ENCODE results near the gene MCF2L2.
"Not testable (repeated sequence)": the region's sequence is repeated elsewhere in the genome, so short reads cannot be mapped to it uniquely, and the experiment has no call there.

The MCF2L2 gene, protein sequence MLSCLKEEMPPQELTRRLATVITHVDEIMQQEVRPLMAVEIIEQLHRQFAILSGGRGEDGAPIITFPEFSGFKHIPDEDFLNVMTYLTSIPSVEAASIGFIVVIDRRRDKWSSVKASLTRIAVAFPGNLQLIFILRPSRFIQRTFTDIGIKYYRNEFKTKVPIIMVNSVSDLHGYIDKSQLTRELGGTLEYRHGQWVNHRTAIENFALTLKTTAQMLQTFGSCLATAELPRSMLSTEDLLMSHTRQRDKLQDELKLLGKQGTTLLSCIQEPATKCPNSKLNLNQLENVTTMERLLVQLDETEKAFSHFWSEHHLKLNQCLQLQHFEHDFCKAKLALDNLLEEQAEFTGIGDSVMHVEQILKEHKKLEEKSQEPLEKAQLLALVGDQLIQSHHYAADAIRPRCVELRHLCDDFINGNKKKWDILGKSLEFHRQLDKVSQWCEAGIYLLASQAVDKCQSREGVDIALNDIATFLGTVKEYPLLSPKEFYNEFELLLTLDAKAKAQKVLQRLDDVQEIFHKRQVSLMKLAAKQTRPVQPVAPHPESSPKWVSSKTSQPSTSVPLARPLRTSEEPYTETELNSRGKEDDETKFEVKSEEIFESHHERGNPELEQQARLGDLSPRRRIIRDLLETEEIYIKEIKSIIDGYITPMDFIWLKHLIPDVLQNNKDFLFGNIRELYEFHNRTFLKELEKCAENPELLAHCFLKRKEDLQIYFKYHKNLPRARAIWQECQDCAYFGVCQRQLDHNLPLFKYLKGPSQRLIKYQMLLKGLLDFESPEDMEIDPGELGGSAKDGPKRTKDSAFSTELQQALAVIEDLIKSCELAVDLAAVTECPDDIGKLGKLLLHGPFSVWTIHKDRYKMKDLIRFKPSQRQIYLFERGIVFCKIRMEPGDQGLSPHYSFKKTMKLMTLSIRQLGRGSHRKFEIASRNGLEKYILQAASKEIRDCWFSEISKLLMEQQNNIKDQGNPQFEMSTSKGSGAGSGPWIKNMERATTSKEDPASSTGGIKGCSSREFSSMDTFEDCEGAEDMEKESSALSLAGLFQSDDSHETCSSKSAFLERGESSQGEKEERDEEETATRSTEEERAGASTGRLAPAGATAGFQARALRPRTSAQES

DNA sequence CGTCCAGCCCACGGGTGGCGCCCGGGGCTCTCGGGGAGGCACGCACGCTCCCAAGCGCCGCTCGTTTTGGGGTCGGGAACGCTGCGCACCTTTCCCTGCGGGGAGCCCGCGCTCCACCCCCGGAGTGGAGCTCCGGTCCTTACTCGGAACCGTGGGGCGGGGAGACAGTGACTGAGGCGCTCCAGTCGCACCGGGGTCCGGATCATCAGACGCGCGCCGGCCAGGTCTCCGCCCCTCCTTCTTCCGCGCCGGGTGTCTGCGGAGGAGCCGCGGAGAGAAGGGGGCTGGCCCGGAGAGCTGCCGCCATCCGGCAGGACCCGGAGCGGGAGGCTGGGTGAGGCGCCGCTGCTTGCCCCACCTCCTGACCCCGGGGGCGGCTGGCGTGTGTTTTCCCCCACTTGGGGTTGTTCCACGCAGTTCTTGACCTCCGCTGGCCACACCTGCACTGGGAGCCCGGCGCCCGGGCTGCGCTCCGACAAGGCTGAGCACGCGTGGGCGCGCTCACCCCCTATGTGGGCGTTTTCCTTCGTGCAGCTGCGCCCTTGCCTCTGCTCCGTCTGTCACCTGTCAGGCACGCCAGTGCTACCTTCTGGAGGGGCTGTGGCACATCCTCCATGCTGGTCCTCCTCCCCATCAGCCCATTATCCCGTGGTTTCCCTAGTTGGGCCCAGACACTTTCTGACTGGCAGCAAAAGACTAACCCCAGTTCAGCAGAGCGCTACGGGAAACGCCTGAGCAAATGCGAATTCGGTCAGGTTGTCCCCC, at the start of gene MCF2L2:
Gene MCF2L2 (minus strand): TSS at position 173 of the 765 bp plus-strand sequence. CDS start 642 bp downstream, outside the sequence.
- peak; percentile 88 for DNase-seq (ENCODE audit: low spot score)

DNA sequence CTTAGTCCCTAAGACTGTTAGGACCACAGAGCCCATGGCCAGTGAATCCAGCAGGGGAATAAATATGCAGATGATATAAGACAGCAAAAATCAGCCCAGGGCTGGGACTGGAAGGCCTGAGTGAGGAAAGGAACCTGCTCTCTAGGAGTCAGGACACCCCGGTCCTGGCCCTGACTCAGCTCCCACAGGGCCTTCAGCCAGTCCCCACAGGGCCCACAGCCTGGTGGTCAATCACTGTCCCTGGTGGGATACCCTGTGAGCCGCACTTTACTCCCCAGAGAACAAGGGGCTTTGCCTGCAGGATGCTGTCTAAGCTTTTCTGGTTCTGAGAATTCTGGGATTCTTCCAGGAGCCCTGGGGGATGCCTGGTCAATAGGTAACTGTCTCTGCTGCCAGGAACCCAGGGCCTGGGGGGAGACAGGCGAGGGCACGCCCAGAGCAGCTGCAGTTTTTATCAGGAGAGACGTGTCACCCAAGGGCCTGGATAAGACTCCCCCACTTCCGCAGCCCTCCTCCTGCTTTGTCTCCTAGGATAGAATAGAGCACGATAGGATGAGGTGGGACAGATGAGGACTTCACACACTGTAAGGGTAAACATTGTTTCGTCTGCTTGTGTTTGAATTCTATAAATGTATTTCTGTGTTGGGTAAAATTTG, 49.5 kb upstream of the MCF2L2 start:
- no peak for DNase-seq (ENCODE audit: low spot score)

More for the DNA sequence above, at the start of gene MCF2L2:
- TF ChIP-seq, protein P1, sequence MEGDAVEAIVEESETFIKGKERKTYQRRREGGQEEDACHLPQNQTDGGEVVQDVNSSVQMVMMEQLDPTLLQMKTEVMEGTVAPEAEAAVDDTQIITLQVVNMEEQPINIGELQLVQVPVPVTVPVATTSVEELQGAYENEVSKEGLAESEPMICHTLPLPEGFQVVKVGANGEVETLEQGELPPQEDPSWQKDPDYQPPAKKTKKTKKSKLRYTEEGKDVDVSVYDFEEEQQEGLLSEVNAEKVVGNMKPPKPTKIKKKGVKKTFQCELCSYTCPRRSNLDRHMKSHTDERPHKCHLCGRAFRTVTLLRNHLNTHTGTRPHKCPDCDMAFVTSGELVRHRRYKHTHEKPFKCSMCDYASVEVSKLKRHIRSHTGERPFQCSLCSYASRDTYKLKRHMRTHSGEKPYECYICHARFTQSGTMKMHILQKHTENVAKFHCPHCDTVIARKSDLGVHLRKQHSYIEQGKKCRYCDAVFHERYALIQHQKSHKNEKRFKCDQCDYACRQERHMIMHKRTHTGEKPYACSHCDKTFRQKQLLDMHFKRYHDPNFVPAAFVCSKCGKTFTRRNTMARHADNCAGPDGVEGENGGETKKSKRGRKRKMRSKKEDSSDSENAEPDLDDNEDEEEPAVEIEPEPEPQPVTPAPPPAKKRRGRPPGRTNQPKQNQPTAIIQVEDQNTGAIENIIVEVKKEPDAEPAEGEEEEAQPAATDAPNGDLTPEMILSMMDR (IDR thresholded peaks at IDR 0.05; ENCODE audit: extremely low read depth, insufficient read depth, missing control alignments): no peak
- in situ Hi-C loops (cut with MboI; ENCODE audit: low pct_unique_long_range_greater_than_20kb, low sequenced_read_pairs, unreplicated experiment): no loop called here

DNA sequence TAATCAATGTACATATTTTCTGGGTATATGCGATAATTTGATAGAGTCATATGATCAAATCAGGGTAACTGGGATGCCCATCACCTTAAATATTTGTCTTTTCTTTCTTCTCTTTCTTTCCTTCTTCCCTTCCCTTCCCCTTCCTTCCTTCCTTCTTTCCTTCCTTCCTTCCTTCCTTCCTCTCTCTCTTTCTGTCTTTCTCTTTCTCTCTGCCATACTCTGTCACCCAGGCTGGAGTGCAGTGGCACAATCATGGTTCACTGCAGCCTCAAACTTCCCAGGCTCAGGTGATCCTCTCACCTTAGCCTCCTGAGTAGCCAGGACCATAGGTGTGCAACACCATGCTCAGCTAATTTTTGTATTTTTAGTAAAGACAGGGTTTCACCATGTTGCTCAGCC, 47.3 kb upstream of the MCF2L2 start:
- not testable (repeated sequence) for DNase-seq (ENCODE audit: low spot score)
- in situ Hi-C loops (cut with MboI; ENCODE audit: low pct_unique_long_range_greater_than_20kb, low sequenced_read_pairs, unreplicated experiment): loop anchor here (10.0 kb wide), 1 partner anchor 289 kb away; no protein-coding TSS in a partner anchor

More for the DNA sequence above, 49.5 kb upstream of the MCF2L2 start:
- TF ChIP-seq, protein P1 (IDR thresholded peaks at IDR 0.05; ENCODE audit: extremely low read depth, insufficient read depth, missing control alignments): no peak
- in situ Hi-C loops (cut with MboI; ENCODE audit: low pct_unique_long_range_greater_than_20kb, low sequenced_read_pairs, unreplicated experiment): loop anchor here (10.0 kb wide), 1 partner anchor 287 kb away; no protein-coding TSS in a partner anchor

DNA sequence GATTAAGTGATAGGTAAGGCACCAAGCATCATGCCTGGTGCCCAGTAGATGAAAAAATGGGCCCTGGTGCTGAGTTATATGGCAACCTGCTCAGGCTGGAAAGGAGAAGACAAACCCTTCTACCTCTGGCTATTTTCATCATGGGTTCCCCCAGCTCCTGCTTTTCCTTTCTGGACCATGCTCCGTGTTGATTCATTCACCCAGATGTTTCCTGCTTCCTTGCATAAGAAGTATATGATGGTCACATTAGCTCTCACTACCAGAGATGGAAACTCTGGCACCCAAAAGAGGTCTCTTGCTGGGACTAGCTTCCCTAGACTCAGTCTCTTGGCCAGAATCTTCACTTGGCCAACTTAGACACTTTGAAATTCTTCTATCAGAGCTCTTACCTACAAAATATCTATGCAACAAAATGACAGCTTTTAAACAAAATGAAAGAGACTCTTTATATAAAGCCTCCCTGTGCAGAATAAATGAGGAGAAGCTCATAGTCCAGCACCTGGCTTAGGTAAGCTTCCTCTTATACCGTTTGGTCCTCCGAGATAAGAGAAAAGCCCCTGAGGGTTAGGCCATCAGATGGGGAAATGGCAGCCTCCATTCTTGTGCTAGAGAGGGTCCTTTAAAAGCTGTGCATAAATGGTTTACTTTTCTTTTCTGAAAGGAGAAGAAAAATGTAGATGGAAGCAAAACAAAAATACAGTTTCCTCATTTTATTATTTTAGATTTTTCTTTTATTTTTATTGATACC, 46.8 kb upstream of the MCF2L2 start:
- DNase-seq (ENCODE audit: low spot score): no peak
- in situ Hi-C loops (cut with MboI; ENCODE audit: low pct_unique_long_range_greater_than_20kb, low sequenced_read_pairs, unreplicated experiment): loop anchor here (10.0 kb wide), 1 partner anchor 290 kb away; no protein-coding TSS in a partner anchor
- TF ChIP-seq, protein P1 (IDR thresholded peaks at IDR 0.05; ENCODE audit: extremely low read depth, insufficient read depth, missing control alignments): no peak

DNA sequence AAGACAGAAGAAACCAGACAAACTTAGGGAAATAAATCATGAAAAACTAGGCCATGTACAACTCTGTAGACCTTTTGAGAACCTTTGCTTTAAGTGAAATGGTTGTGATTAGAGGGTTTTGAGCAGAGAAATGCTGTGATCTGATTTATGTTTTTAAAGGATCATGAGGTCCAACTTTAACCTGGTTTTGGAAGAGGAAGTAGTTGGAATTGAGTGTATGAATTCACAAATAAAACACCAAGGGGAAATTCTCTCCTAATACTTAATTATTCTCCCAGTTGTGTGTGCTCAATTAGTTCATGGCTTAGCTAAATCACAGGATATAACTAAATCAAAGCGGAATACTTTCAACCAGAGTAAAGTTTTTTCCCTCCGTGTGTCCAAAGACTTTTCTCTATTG, 45.5 kb upstream of the MCF2L2 start:
- in situ Hi-C loops (cut with MboI; ENCODE audit: low pct_unique_long_range_greater_than_20kb, low sequenced_read_pairs, unreplicated experiment): loop anchor here (10.0 kb wide), 1 partner anchor 291 kb away; no protein-coding TSS in a partner anchor
- TF ChIP-seq, protein P1 (IDR thresholded peaks at IDR 0.05; ENCODE audit: extremely low read depth, insufficient read depth, missing control alignments): no peak
- DNase-seq (ENCODE audit: low spot score): no peak
